GM12878 (cell line): Measurements from ENCODE around the gene TCERG1L. TPM values are rescaled to one million over a fixed set of nuclear protein-coding genes. Genes with fewer than 3 reads are reported as not detected.

Source experiments
- ATAC-seq: fragments of 200-7000 bp; cut with Tn5 transposase; 3 replicates; pipeline ENCODE4 v1.9.1; 2020; ENCODE audit warnings: mild to moderate bottlenecking, moderate library complexity
- BruUV-seq: library from RNA; stranded (reverse); fragments of 400-500 nt; replicated peaks from 2 replicates; lab custom pipeline; 2021; lab: Mats Ljungman, UMichigan
- CTCF ChIA-PET: fragments of 300-600 bp; sonication (Branson Sonifier 250); formaldehyde crosslinking; extraction: SDS; loops from one replicate; lab custom pipeline; 2021; ENCODE audit warnings: inconsistent platforms; lab: Yijun Ruan, JAX
- POLR2A ChIA-PET: fragments of 350-600 bp; formaldehyde crosslinking; extraction: SDS; loops from one replicate; lab custom pipeline; 2021; ENCODE audit warnings: inconsistent platforms; lab: Charles Lee
- RAD21 ChIA-PET: fragments of 300-600 bp; sonication (Branson Sonifier 250); formaldehyde crosslinking; loops from one replicate; lab custom pipeline; 2023; ENCODE audit warnings: antibody characterized with exemption; ENCODE audit not compliant: unreplicated experiment; lab: Charles Lee
- SMC1A ChIA-PET: fragments of 300-600 bp; sonication (Branson Sonifier 250); formaldehyde crosslinking; loops from one replicate; lab custom pipeline; 2023; ENCODE audit not compliant: unreplicated experiment, uncharacterized antibody; lab: Charles Lee
- DNase-seq: peaks from one replicate; pipeline ENCODE4 v3.0.0-alpha.2; 2011; ENCODE audit warnings: low read depth, low spot score
- FAIRE-seq: peaks from 3 replicates; lab custom pipeline; 2011; peaks lifted over from hg19 to GRCh38; lab: Jason Lieb, UNC
- H2AFZ ChIP-seq: 2 replicates; pipeline ENCODE4 v1.6.0; 2011; ENCODE audit warnings: low read depth, low read length, control low read depth; ENCODE audit not compliant: control insufficient read depth
- H3K27ac ChIP-seq: 2 replicates; pipeline ENCODE4 v1.5.1; 2011; ENCODE audit warnings: control low read depth; ENCODE audit not compliant: control insufficient read depth, insufficient read depth
- H3K27me3 ChIP-seq, 2 experiments: replicated peaks in 1 of 2; 2 replicates each; pipeline versions ENCODE4 v1.6.0 to v1.6.1; 2011; ENCODE audit warnings: low read length in 1 of 2; ENCODE audit not compliant: control insufficient read depth in 2 of 2, insufficient read depth in 2 of 2
- H3K36me3 ChIP-seq, 2 experiments: 2 replicates each; pipeline ENCODE4 v1.5.1; 2011; ENCODE audit warnings: low read length in 1 of 2; ENCODE audit not compliant: control insufficient read depth in 2 of 2, insufficient read depth in 2 of 2
- H3K4me1 ChIP-seq: 2 replicates; pipeline ENCODE4 v1.6.1; 2011; ENCODE audit warnings: mild to moderate bottlenecking, low read length, moderate library complexity, mixed read lengths; ENCODE audit not compliant: control insufficient read depth, insufficient read depth
- H3K4me2 ChIP-seq: 2 replicates; pipeline ENCODE4 v1.6.0; 2011; ENCODE audit warnings: control low read depth; ENCODE audit not compliant: control insufficient read depth, insufficient read depth
- H3K4me3 ChIP-seq: fragments of 200-600 bp; sonication (generic); 2 replicates; pipeline ENCODE4 v1.5.1; 2016
- H3K79me2 ChIP-seq: 2 replicates; pipeline ENCODE4 v1.6.0; 2011; ENCODE audit warnings: low read length; ENCODE audit not compliant: control insufficient read depth, insufficient read depth
- H3K9ac ChIP-seq: 2 replicates; pipeline ENCODE4 v1.8.0; 2011; ENCODE audit warnings: low read length, control low read depth, mixed read lengths; ENCODE audit not compliant: control insufficient read depth, insufficient read depth
- H3K9me3 ChIP-seq: replicated peaks from 3 replicates; pipeline ENCODE4 v1.5.1; 2011; ENCODE audit warnings: mild to moderate bottlenecking, low read length; ENCODE audit not compliant: control insufficient read depth, insufficient read depth
- H4K20me1 ChIP-seq: 2 replicates; pipeline ENCODE4 v1.6.0; 2011; ENCODE audit not compliant: control insufficient read depth, insufficient read depth
- CHD2 ChIP-seq: IDR thresholded peaks from 2 replicates; pipeline ENCODE4 v1.6.1; 2011; ENCODE audit warnings: low read depth, low read length, improper control_type of control experiment, borderline replicate concordance
- FOXM1 ChIP-seq: IDR thresholded peaks from 2 replicates; pipeline ENCODE4 v1.6.1; 2012; ENCODE audit warnings: low read depth, mild to moderate bottlenecking, inconsistent platforms, low read length, moderate library complexity
- IRF4 ChIP-seq: IDR thresholded peaks from 2 replicates; pipeline ENCODE4 v1.6.1; 2011; ENCODE audit warnings: low read depth, low read length
- REST ChIP-seq: IDR thresholded peaks from 2 replicates; pipeline ENCODE4 v1.6.1; 2012; ENCODE audit warnings: mild to moderate bottlenecking, low read depth, low read length
- YBX1 ChIP-seq: fragments of 450-650 bp; IDR thresholded peaks from 2 replicates; pipeline ENCODE4 v1.6.1; 2016; ENCODE audit warnings: antibody characterized with exemption
- ZBED1 ChIP-seq: IDR thresholded peaks from 2 replicates; pipeline ENCODE4 v1.6.1; 2016; ENCODE audit warnings: borderline replicate concordance
- WGBS: methylation state at CpG from one replicate; pipeline ENCODE4 v1.1.6; 2016; ENCODE audit warnings: low lambda C conversion rate; ENCODE audit not compliant: insufficient replicate concordance, insufficient coverage; ENCODE audit errors: missing lambda C conversion rate; 5-methylcytosine and 5-hydroxymethylcytosine counted together
- in situ Hi-C: fragments of 300-500 bp; cut with MboI; formaldehyde crosslinking; loops from 9 replicates; pipeline ENCODE4 v1.14.3; 2018; ENCODE audit warnings: mixed read lengths
- intact Hi-C: fragments of 100-400 bp; cut with micrococcal nuclease; formaldehyde crosslinking; loops from one replicate; pipeline ENCODE4 v1.14.2; 2022; ENCODE audit not compliant: unreplicated experiment
- polyA plus RNA-seq, 11 experiments: library from polyadenylated mRNA; depleted of rRNA in 4 of 11; unstranded in 6 of 11; stranded (reverse) in 5 of 11; fragments of >200 nt; fragmentation: Nextera tagmentation in 4 of 11; fragmentation: Illumina TruSeq in 1 of 11; extraction: Ambion mirVana in 4 of 11; extraction: Trizol in 1 of 11; gene quantifications; 1 replicate in 1 of 11; 2 replicates in 10 of 11; pipeline versions ENCODE4 v1.2.1 to v1.2.3, GENCODE V29; 2011 to 2016; ENCODE audit warnings: inconsistent platforms in 2 of 11, missing spikeins in 2 of 11, low read depth in 1 of 11
- total RNA-seq, 4 experiments: library from RNA; depleted of rRNA in 3 of 4; stranded (reverse); fragments of >200 nt in 3 of 4; fragmentation: Illumina TruSeq in 1 of 4; extraction: Trizol in 1 of 4; gene quantifications; 2 replicates each; pipeline versions ENCODE4 v1.2.1 to v1.2.3, GENCODE V29; 2013 to 2021
- TF ChIP-seq, protein P1 (sequence below), 3 experiments: IDR thresholded peaks in 2 of 3; conservative IDR thresholded peaks in 1 of 3; 2 replicates each; pipeline ENCODE4 v1.5.1; 2011; ENCODE audit warnings: low read depth in 3 of 3, low read length in 3 of 3, mild to moderate bottlenecking in 3 of 3, control low read depth in 2 of 3, moderate library complexity in 2 of 3, inconsistent platforms in 1 of 3, mixed read lengths in 1 of 3; ENCODE audit not compliant: control insufficient read depth in 2 of 3, insufficient read depth in 1 of 3; ENCODE audit errors: extremely low read depth in 1 of 3

The TCERG1L gene
- total and polyA plus RNA-seq, 10 of the 15 experiments (the other 5 are each of a cell fraction or from before 2014, with no cell fraction given) = not detected

DNA sequence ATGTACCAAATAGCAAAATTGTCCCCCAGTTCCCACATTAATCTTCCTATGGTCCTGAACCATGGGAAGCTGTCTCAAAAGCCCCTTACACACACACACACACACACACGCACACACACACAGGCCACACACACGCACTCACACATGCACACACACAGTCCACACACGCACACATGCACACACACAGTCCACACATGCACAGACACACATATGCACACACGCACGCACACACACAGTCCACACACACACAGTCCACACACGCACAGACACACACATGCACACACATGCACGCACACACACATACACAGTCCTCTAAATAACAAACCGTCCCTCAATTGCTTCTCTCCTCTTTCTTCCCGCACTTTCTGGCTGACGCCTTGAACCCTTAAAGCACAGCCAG lies 265.3 kb downstream of the TCERG1L start (continued):
- TF ChIP-seq REST = no peak
- TF ChIP-seq, protein P1, sequence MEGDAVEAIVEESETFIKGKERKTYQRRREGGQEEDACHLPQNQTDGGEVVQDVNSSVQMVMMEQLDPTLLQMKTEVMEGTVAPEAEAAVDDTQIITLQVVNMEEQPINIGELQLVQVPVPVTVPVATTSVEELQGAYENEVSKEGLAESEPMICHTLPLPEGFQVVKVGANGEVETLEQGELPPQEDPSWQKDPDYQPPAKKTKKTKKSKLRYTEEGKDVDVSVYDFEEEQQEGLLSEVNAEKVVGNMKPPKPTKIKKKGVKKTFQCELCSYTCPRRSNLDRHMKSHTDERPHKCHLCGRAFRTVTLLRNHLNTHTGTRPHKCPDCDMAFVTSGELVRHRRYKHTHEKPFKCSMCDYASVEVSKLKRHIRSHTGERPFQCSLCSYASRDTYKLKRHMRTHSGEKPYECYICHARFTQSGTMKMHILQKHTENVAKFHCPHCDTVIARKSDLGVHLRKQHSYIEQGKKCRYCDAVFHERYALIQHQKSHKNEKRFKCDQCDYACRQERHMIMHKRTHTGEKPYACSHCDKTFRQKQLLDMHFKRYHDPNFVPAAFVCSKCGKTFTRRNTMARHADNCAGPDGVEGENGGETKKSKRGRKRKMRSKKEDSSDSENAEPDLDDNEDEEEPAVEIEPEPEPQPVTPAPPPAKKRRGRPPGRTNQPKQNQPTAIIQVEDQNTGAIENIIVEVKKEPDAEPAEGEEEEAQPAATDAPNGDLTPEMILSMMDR (IDR thresholded peaks at IDR 0.05 in 2 of 3, conservative IDR thresholded peaks at IDR 0.05 in 1 of 3; ENCODE audit: control insufficient read depth in 2 of 3, extremely low read depth in 1 of 3, insufficient read depth in 1 of 3, low read depth in 3 of 3, low read length in 3 of 3) = no peak

DNA sequence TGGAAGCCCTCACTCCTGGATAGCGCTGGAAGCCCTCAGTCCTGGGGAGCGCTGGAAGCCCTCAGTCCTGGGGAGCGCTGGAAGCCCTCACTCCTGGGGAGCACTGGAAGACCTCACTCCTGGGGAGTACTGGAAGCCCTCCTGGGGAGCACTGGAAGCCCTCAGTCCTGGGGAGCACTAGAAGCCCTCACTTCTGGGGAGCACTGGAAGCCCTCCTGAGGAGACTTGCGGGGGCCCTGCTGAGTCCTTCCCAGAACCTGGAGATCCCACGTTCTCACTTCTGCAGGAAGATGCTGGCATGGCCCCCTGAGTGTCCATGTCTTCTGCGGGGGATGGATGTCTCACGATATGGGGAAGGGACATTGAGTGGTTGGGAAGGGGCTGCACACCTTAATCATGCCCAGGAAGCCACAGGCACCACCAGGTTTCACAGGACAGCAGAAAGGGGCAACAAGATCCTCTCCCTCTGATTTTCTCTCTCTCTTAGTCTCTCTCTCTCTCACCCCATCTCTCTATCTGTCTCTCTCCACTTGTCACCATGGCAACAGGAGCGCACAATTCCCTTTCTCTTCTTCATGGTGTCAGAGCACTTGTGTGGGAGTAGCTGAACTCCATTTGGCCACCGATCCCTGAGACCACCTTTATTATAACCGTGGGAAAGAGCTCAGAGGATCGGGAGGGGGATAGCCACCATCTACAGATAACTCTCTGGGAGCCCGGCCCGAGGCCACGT lies 267.0 kb downstream of the TCERG1L start:
- RAD21 ChIA-PET = no interaction called here
- ATAC-seq (no peak), FAIRE-seq (no peak), DNase-seq (no peak)
- TF ChIP-seq FOXM1 (no peak), CHD2 (no peak), YBX1 (no peak), IRF4 (no peak), ZBED1 (no peak)
- 53% methylated on average over 14 of the region's 14 CpGs for WGBS
- Histone ChIP-seq H3K4me2 (no peak overlapping the region), H3K4me1 (no peaks in the 10 kb centered on the region), H4K20me1 (no peaks in the 10 kb centered on the region), H3K79me2 (no peaks in the 10 kb centered on the region), H3K27me3 (no peaks in the 10 kb centered on the region), H3K9ac (no peak overlapping the region), H3K4me3 (no peak overlapping the region), H3K9me3 (no peaks in the 10 kb centered on the region; the same call in 2 of the 3 replicates), H2AFZ (no peak overlapping the region), H3K27ac (no peak overlapping the region), H3K36me3 (no peaks in the 10 kb centered on the region)
- in situ Hi-C loops = no loop called here
- no TSS peak for BruUV-seq
- CTCF ChIA-PET = no interaction called here
- intact Hi-C loops = no loop called here
- POLR2A ChIA-PET = no interaction called here
- SMC1A ChIA-PET = no interaction called here
